Trophoblast cell (in vitro differentiated cells and primary cell): Measurements from ENCODE around the gene ETV5.

Experiments
- DNase-seq, 2 donors: peaks; one replicate each; pipeline ENCODE4 v3.0.0-alpha.2; 2016
- H2AFZ ChIP-seq: 2 replicates; pipeline ENCODE4 v1.6.1; 2013; ENCODE audit warnings: low read length, moderate library complexity, mild to moderate bottlenecking; ENCODE audit not compliant: insufficient read depth, poor library complexity
- H2AK5ac ChIP-seq: 2 replicates; pipeline ENCODE4 v1.6.1; 2013; ENCODE audit warnings: mild to moderate bottlenecking, low read length
- H2BK120ac ChIP-seq: 2 replicates; pipeline ENCODE4 v1.6.1; 2013; ENCODE audit warnings: low read length, mild to moderate bottlenecking, moderate library complexity; ENCODE audit not compliant: insufficient read depth, poor library complexity
- H2BK12ac ChIP-seq: 2 replicates; pipeline ENCODE4 v1.6.1; 2013; ENCODE audit warnings: mild to moderate bottlenecking, low read length, moderate library complexity
- H2BK5ac ChIP-seq: 2 replicates; pipeline ENCODE4 v1.6.1; 2013; ENCODE audit warnings: low read length, low read depth, moderate library complexity, mild to moderate bottlenecking; ENCODE audit not compliant: poor library complexity
- H3K14ac ChIP-seq: 2 replicates; pipeline ENCODE4 v1.6.1; 2013; ENCODE audit warnings: mild to moderate bottlenecking, low read length
- H3K18ac ChIP-seq: 2 replicates; pipeline ENCODE4 v1.6.1; 2013; ENCODE audit warnings: mild to moderate bottlenecking, low read length
- H3K23ac ChIP-seq: 2 replicates; pipeline ENCODE4 v1.6.1; 2013; ENCODE audit warnings: low read length
- H3K27ac ChIP-seq: 2 replicates; pipeline ENCODE4 v1.5.1; 2013; ENCODE audit warnings: low read depth, mild to moderate bottlenecking, inconsistent platforms, low read length, moderate library complexity
- H3K27me3 ChIP-seq: 2 replicates; pipeline ENCODE4 v1.6.1; 2013; ENCODE audit warnings: inconsistent platforms, mild to moderate bottlenecking, low read length, moderate library complexity; ENCODE audit not compliant: insufficient read depth
- H3K36me3 ChIP-seq, 2 experiments: 1 replicate in 1 of 2; 2 replicates in 1 of 2; pipeline ENCODE4 v1.6.1; 2013; ENCODE audit warnings: low read length in 2 of 2, mild to moderate bottlenecking in 2 of 2, moderate library complexity in 1 of 2; ENCODE audit not compliant: insufficient read depth in 2 of 2, control insufficient read depth in 1 of 2
- H3K4ac ChIP-seq: 2 replicates; pipeline ENCODE4 v1.6.1; 2013; ENCODE audit warnings: low read depth, mild to moderate bottlenecking, low read length, moderate library complexity
- H3K4me1 ChIP-seq, 2 experiments: 1 replicate in 1 of 2; 2 replicates in 1 of 2; pipeline ENCODE4 v1.6.1; 2013; ENCODE audit warnings: low read length in 2 of 2, mild to moderate bottlenecking in 2 of 2, moderate library complexity in 1 of 2; ENCODE audit not compliant: insufficient read depth in 2 of 2, control insufficient read depth in 1 of 2
- H3K4me2 ChIP-seq: 2 replicates; pipeline ENCODE4 v1.6.1; 2013; ENCODE audit warnings: inconsistent platforms, mild to moderate bottlenecking, low read length, moderate library complexity
- H3K4me3 ChIP-seq: 2 replicates; pipeline ENCODE4 v1.5.1; 2013; ENCODE audit warnings: mild to moderate bottlenecking, low read depth, low read length, inconsistent platforms
- H3K79me1 ChIP-seq: one replicate; pipeline ENCODE4 v1.6.1; 2013; ENCODE audit warnings: low read length
- H3K79me2 ChIP-seq: 2 replicates; pipeline ENCODE4 v1.6.1; 2013; ENCODE audit warnings: low read length, mild to moderate bottlenecking; ENCODE audit not compliant: control insufficient read depth, insufficient read depth, poor library complexity
- H3K9ac ChIP-seq: 2 replicates; pipeline ENCODE4 v1.6.1; 2013; ENCODE audit warnings: mild to moderate bottlenecking, low read length
- H3K9me3 ChIP-seq: 2 replicates; pipeline ENCODE4 v1.6.1; 2013; ENCODE audit warnings: low read depth, mild to moderate bottlenecking, control low read depth, inconsistent platforms, low read length; ENCODE audit not compliant: insufficient read depth
- H4K12ac ChIP-seq: 2 replicates; pipeline ENCODE4 v1.6.1; 2013; ENCODE audit warnings: low read depth, mild to moderate bottlenecking, low read length, moderate library complexity
- H4K8ac ChIP-seq: 2 replicates; pipeline ENCODE4 v1.6.1; 2013; ENCODE audit warnings: low read depth, mild to moderate bottlenecking, low read length, moderate library complexity
- H4K91ac ChIP-seq: one replicate; pipeline ENCODE4 v1.6.1; 2013; ENCODE audit warnings: low read depth, mild to moderate bottlenecking, low read length, moderate library complexity
- WGBS: extraction: QIAGEN DNeasy Blood & Tissue Kit; methylation state at CpG from one replicate; pipeline ENCODE4 v1.1.7; 2013; ENCODE audit warnings: missing lambda C conversion rate; ENCODE audit not compliant: insufficient read length, insufficient coverage; ENCODE audit errors: extremely low coverage; 5-methylcytosine and 5-hydroxymethylcytosine counted together

ETV5 gene

DNA sequence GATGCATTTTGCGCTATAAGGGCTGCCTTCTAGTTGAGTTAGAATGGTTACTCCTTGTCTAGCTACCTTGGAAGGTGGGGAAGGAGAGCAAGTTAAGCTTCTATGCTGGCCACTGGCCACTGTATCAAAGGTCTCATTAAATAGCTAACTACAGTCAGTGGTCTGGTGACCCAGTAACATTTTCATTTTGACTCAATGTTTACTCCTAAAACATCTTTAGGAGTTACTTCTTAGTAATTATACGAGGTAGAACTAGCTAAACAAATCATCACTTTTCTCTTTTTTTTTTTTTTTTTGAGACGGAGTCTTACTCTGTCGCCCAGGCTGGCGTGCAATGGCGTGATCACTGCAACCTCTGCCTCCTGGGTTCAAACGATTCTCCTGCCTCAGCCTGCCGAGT, 26.7 kb downstream of the ETV5 start:
- peaks cover 2 to 3% of the 10 kb centered on the region in 2 experiments for H3K4me1 ChIP-seq
- no peak overlapping the region for H3K14ac ChIP-seq
- H2BK12ac ChIP-seq, result no peak overlapping the region
- no CpG with 5 or more reads among the region's 8 CpGs for WGBS
- no peak overlapping the region for H3K23ac ChIP-seq
- DNase-seq, result no peak
- no peak overlapping the region for H3K9ac ChIP-seq
- H3K27me3 ChIP-seq, result no peaks in the 10 kb centered on the region
- no peak overlapping the region for H3K27ac ChIP-seq
- H4K8ac ChIP-seq, result no peak overlapping the region
- H3K79me1 ChIP-seq, result no peaks in the 10 kb centered on the region
- no peak overlapping the region for H2BK5ac ChIP-seq
- H3K4me2 ChIP-seq, result no peak overlapping the region
- no peak overlapping the region for H4K91ac ChIP-seq
- no peaks in the 10 kb centered on the region for H3K9me3 ChIP-seq
- no peaks in the 10 kb centered on the region for H3K36me3 ChIP-seq
- no peak overlapping the region for H4K12ac ChIP-seq
- no peaks in the 10 kb centered on the region for H3K79me2 ChIP-seq
- no peak overlapping the region for H3K4me3 ChIP-seq
- H2AK5ac ChIP-seq, result no peak overlapping the region
- H2BK120ac ChIP-seq, result no peak overlapping the region
- no peak overlapping the region for H3K18ac ChIP-seq
- no peak overlapping the region for H2AFZ ChIP-seq
- no peak overlapping the region for H3K4ac ChIP-seq

DNA sequence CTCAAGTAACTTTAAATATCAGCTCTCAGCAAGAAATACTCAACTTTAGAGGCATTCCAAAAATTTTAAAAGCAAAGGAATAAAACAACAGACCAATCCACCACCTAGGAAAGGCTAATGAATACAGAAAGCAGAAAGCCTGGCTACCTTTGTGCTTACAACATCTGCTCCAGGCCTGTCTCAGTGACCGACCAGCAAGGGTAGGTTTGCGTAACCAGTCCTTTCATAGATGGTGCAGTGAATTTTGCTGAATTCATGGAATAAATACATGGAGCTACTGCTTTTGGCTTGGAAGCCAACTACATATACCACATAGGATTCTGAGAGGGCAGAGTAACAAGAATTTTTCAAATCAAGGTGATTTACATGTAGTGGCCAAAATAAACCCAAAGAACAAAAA, 27.2 kb downstream of the ETV5 start:
- Histone ChIP-seq H3K4me3 (no peak overlapping the region), H3K9me3 (no peaks in the 10 kb centered on the region), H2BK5ac (no peak overlapping the region), H4K12ac (no peak overlapping the region), H3K14ac (no peak overlapping the region), H3K27ac (no peak overlapping the region), H3K4ac (no peak overlapping the region), H3K79me1 (no peaks in the 10 kb centered on the region), H2BK120ac (no peak overlapping the region), H3K4me2 (no peak overlapping the region), H3K9ac (no peak overlapping the region), H2BK12ac (no peak overlapping the region), H3K23ac (no peak overlapping the region), H3K4me1 (peaks cover 2 to 3% of the 10 kb centered on the region in 2 experiments), H4K8ac (no peak overlapping the region), H4K91ac (no peak overlapping the region), H3K36me3 (no peaks in the 10 kb centered on the region), H3K18ac (no peak overlapping the region), H2AK5ac (no peak overlapping the region), H2AFZ (no peak overlapping the region), H3K79me2 (no peaks in the 10 kb centered on the region), H3K27me3 (no peaks in the 10 kb centered on the region)
- DNase-seq, result no peak
- WGBS, result no CpG with 5 or more reads among the region's 2 CpGs

DNA sequence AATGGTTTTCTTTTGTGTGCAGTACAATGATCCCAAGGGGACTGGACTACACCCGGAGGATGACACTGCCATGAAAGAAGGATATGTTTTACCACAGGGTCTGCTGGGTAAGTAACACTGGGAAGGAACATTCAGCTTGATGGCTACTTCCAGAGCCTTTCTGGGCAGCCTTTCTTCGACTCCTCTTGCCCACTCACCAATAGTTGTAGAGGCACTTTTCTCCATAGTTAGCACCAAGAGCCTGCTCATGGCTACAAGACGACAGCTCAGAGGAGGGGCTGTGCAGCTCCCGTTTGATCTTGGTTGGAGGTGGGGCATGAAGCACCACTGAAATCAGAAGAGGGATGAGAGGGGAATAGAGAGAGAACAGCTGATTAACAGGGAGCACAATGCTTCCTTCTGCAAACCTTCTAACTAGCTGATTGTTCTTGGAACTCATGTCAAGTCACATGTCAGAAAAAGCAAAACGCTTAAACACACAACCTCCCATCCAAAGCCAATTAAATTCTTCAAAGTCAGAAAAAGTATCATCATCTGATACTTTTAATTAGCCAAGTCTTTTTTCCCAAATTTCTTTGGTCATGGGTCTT, 27.9 kb downstream of the ETV5 start:
- no peak overlapping the region for H3K27ac ChIP-seq
- H4K91ac ChIP-seq, result no peak overlapping the region
- no peak overlapping the region for H3K9ac ChIP-seq
- H3K4me1 ChIP-seq, result peaks cover 2 to 3% of the 10 kb centered on the region in 2 experiments
- H2BK12ac ChIP-seq, result no peak overlapping the region
- no CpG with 5 or more reads among the region's 5 CpGs for WGBS
- DNase-seq, result no peak
- no peaks in the 10 kb centered on the region for H3K9me3 ChIP-seq
- peaks cover 2% of the 10 kb centered on the region for H3K79me1 ChIP-seq
- no peak overlapping the region for H4K8ac ChIP-seq
- H3K79me2 ChIP-seq, result no peaks in the 10 kb centered on the region
- H2AFZ ChIP-seq, result no peak overlapping the region
- H4K12ac ChIP-seq, result no peak overlapping the region
- H3K27me3 ChIP-seq, result no peaks in the 10 kb centered on the region
- H2BK120ac ChIP-seq, result no peak overlapping the region
- H2AK5ac ChIP-seq, result no peak overlapping the region
- no peak overlapping the region for H3K23ac ChIP-seq
- H2BK5ac ChIP-seq, result no peak overlapping the region
- H3K4me3 ChIP-seq, result no peak overlapping the region
- no peak overlapping the region for H3K18ac ChIP-seq
- no peak overlapping the region for H3K4me2 ChIP-seq
- no peaks in the 10 kb centered on the region for H3K36me3 ChIP-seq
- H3K4ac ChIP-seq, result no peak overlapping the region
- no peak overlapping the region for H3K14ac ChIP-seq

- peaks cover 2 to 3% of the 10 kb centered on the region in 2 experiments for H3K4me1 ChIP-seq
- no peak overlapping the region for H3K9ac ChIP-seq
- H3K27me3 ChIP-seq, result no peaks in the 10 kb centered on the region
- no CpG with 5 or more reads among the region's 7 CpGs for WGBS
- no peak overlapping the region for H3K27ac ChIP-seq
- no peak overlapping the region for H3K4me3 ChIP-seq
- no peak overlapping the region for H3K4me2 ChIP-seq
- no peak overlapping the region for H2AK5ac ChIP-seq
- no peak overlapping the region for H4K8ac ChIP-seq
- peaks cover 2% of the 10 kb centered on the region for H3K79me1 ChIP-seq
- H4K12ac ChIP-seq, result no peak overlapping the region
- H3K36me3 ChIP-seq, result no peaks in the 10 kb centered on the region
- H2BK5ac ChIP-seq, result no peak overlapping the region
- no peak overlapping the region for H2BK120ac ChIP-seq
- no peaks in the 10 kb centered on the region for H3K79me2 ChIP-seq
- no peaks in the 10 kb centered on the region for H3K9me3 ChIP-seq
- no peak overlapping the region for H4K91ac ChIP-seq
- H3K4ac ChIP-seq, result no peak overlapping the region
- no peak overlapping the region for H3K23ac ChIP-seq
- H2BK12ac ChIP-seq, result no peak overlapping the region
- no peak overlapping the region for H2AFZ ChIP-seq
- H3K14ac ChIP-seq, result no peak overlapping the region
- no peak for DNase-seq
- no peak overlapping the region for H3K18ac ChIP-seq
Observed at GRCh38 chr3:186079925-186080324, 29.0 kb downstream of the ETV5 start.
